BLaER1 treated with 17β-estradiol and CSF1 and Interleukin-3, amounts not matched to agents 10 nM and 100 nM (cell line): ENCODE measurements around the gene CACNB2.
"Not testable (repeated sequence)": the region's sequence is repeated elsewhere in the genome, so short reads cannot be mapped to it uniquely, and the experiment has no call there.

Experiments
- H3K27ac ChIP-seq, 11 experiments: shearing (Covaris generic); formaldehyde crosslinking; 2 replicates each; pipeline ENCODE4 v1.8.1; 2022
- H3K27me3 ChIP-seq, 11 experiments: shearing (Covaris generic); formaldehyde crosslinking; 2 replicates each; pipeline ENCODE4 v1.8.1; 2022
- H3K36me3 ChIP-seq, 11 experiments: shearing (Covaris generic); formaldehyde crosslinking; 2 replicates each; pipeline ENCODE4 v1.8.1; 2022
- H3K4me1 ChIP-seq, 10 experiments: shearing (Covaris generic); formaldehyde crosslinking; 2 replicates each; pipeline ENCODE4 v1.8.1; 2022
- H3K4me2 ChIP-seq, 11 experiments: shearing (Covaris generic); formaldehyde crosslinking; 2 replicates each; pipeline ENCODE4 v1.8.1; 2022
- H3K4me3 ChIP-seq, 10 experiments: shearing (Covaris generic); formaldehyde crosslinking; 2 replicates each; pipeline ENCODE4 v1.8.1; 2022
- H3K9ac ChIP-seq, 11 experiments: shearing (Covaris generic); formaldehyde crosslinking; 2 replicates each; pipeline ENCODE4 v1.8.1; 2022
- H3K9me3 ChIP-seq, 11 experiments: shearing (Covaris generic); formaldehyde crosslinking; replicated peaks in 1 of 11; 2 replicates each; pipeline ENCODE4 v1.8.1; 2022
- H4K20me1 ChIP-seq, 11 experiments: shearing (Covaris generic); formaldehyde crosslinking; 2 replicates each; pipeline ENCODE4 v1.8.1; 2022
- Cebpa-rat ChIP-seq, 11 experiments: shearing (Covaris generic); IDR thresholded peaks; 2 replicates each; pipeline ENCODE4 v1.8.1; 2022

The CACNB2 gene

DNA sequence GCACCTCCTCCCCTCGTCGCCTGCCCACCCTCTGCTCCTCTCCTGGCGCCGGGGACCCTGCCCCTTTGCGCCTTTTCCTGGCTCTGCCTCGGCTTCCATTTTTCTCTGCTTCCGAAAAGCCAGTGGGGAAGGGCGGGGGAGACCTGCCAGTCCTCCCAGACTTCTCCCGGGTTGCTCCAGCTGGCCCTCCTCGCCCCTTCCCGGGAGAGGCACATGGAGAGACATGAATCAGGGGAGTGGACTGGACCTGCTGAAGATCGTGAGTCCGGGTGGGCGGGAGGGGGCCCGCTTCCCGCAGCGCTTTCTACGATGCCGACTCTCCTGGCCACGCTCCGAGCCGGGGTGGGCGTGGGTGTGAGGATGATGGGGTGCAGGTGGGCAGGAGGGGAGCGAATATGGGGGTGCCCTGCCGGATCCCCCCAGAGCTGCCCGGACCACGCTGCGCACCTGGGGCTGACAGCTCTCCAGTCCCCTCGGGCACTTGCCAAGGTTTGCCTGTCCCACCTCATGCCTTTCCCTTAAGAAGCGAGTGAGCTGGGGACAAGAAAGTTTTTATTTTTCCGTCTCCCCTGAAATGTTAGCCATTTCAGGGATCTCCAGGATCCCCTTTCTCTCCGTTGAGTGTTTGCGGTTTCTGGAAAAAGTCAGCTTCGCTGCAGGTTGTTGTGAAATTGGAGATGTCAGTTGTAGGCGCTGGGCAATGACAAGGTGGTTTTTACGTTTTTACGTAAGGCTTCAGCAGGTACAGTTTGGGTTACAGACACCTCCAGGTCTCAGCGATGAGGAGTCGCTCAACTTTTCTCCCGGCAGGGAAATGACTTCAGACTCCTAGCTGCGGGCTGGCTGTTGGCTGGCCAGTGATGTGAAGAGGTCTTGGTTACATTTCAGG, 977 bp downstream of the CACNB2 start:
- Histone ChIP-seq H3K27ac (no peak overlapping the region), H3K9ac (no peak overlapping the region), H3K4me2 (peak overlapping the region in 6 of 11 experiments; percentile 15 to 41 (median 25); a peak in 6 of 22 replicates), H3K9me3 (peaks cover 17 to 31% (median 26%) of the 10 kb centered on the region in 11 experiments), H4K20me1 (no peaks in the 10 kb centered on the region), H3K36me3 (no peaks in the 10 kb centered on the region; a peak in 1 of 22 replicates), H3K4me3 (peak overlapping the region in 5 of 10 experiments; percentile 19 to 54 (median 38); a peak in 8 of 20 replicates), H3K27me3 (peaks cover 30 to 50% (median 41%) of the 10 kb centered on the region in 11 experiments), H3K4me1 (peaks cover 0 to 11% (median 0%) of the 10 kb centered on the region in 10 experiments; a peak in 9 of 20 replicates)
- no peak for TF ChIP-seq Cebpa-rat (IDR thresholded peaks at IDR 0.05)

- Histone ChIP-seq H3K9ac (no peak overlapping the region), H3K36me3 (no peaks in the 10 kb centered on the region; a peak in 1 of 22 replicates), H3K4me3 (no peak overlapping the region), H3K4me1 (peaks cover 0 to 11% (median 0%) of the 10 kb centered on the region in 10 experiments; a peak in 9 of 20 replicates), H3K27me3 (peaks cover 30 to 50% (median 41%) of the 10 kb centered on the region in 11 experiments), H3K4me2 (no peak overlapping the region), H3K27ac (no peak overlapping the region), H3K9me3 (peaks cover 17 to 31% (median 26%) of the 10 kb centered on the region in 11 experiments), H4K20me1 (no peaks in the 10 kb centered on the region)
- TF ChIP-seq Cebpa-rat (IDR thresholded peaks at IDR 0.05), result no peak
These were observed 1.9 kb downstream of the CACNB2 start for GRCh38 chr10:18142151-18142550.

- no peak overlapping the region for H3K9ac ChIP-seq
- peaks cover 0 to 11% (median 0%) of the 10 kb centered on the region in 10 experiments; a peak in 9 of 20 replicates for H3K4me1 ChIP-seq
- H3K27ac ChIP-seq, result peak overlapping the region in 1 of 11 experiments; percentile 38; a peak in 1 of 22 replicates
- no peak overlapping the region for H3K4me3 ChIP-seq
- peaks cover 25 to 41% (median 35%) of the 10 kb centered on the region in 11 experiments for H3K27me3 ChIP-seq
- no peaks in the 10 kb centered on the region for H4K20me1 ChIP-seq
- H3K9me3 ChIP-seq, result peaks cover 16 to 26% (median 21%) of the 10 kb centered on the region in 11 experiments
- no peak overlapping the region; a peak in 1 of 22 replicates for H3K4me2 ChIP-seq
- no peaks in the 10 kb centered on the region; a peak in 1 of 22 replicates for H3K36me3 ChIP-seq
- TF ChIP-seq Cebpa-rat (IDR thresholded peaks at IDR 0.05), result no peak
These were observed 4.2 kb downstream of the CACNB2 start for GRCh38 chr10:18144396-18144795.

- peaks cover 20 to 36% (median 30%) of the 10 kb centered on the region in 11 experiments for H3K27me3 ChIP-seq
- no peak overlapping the region for H3K9ac ChIP-seq
- no peak for TF ChIP-seq Cebpa-rat (IDR thresholded peaks at IDR 0.05)
- H3K4me1 ChIP-seq, result peaks cover 0 to 11% (median 0%) of the 10 kb centered on the region in 10 experiments; a peak in 9 of 20 replicates
- peak overlapping the region in 6 of 11 experiments; percentile 9 to 48 (median 22); a peak in 8 of 22 replicates for H3K4me2 ChIP-seq
- H3K9me3 ChIP-seq, result peaks cover 10 to 21% (median 16%) of the 10 kb centered on the region in 11 experiments
- H3K27ac ChIP-seq, result peak overlapping the region in 1 of 11 experiments; percentile 38; a peak in 1 of 22 replicates
- no peaks in the 10 kb centered on the region for H4K20me1 ChIP-seq
- no peaks in the 10 kb centered on the region; a peak in 1 of 22 replicates for H3K36me3 ChIP-seq
- no peak overlapping the region for H3K4me3 ChIP-seq
These were observed 4.7 kb downstream of the CACNB2 start for GRCh38 chr10:18144928-18145327.

GRCh38 chr10:18145652-18146051, 5.4 kb downstream of the CACNB2 start:
- no peak overlapping the region for H3K4me3 ChIP-seq
- H3K27ac ChIP-seq, result peak overlapping the region in 1 of 11 experiments; percentile 38; a peak in 1 of 22 replicates
- H3K4me1 ChIP-seq, result peaks cover 0 to 11% (median 0%) of the 10 kb centered on the region in 10 experiments; a peak in 9 of 20 replicates
- no peaks in the 10 kb centered on the region for H3K36me3 ChIP-seq
- H3K9ac ChIP-seq, result no peak overlapping the region
- H3K4me2 ChIP-seq, result 0 out of 22 replicates have a peak overlapping the region, but pooled peaks of 1 of the 11 experiments have one; percentile 48
- H4K20me1 ChIP-seq, result no peaks in the 10 kb centered on the region
- peaks cover 3 to 13% (median 9%) of the 10 kb centered on the region in 11 experiments for H3K9me3 ChIP-seq
- peaks cover 12 to 29% (median 22%) of the 10 kb centered on the region in 11 experiments for H3K27me3 ChIP-seq
- no peak for TF ChIP-seq Cebpa-rat (IDR thresholded peaks at IDR 0.05)

- Histone ChIP-seq H3K27me3 (no peaks in the 10 kb centered on the region), H3K36me3 (no peaks in the 10 kb centered on the region), H3K4me3 (no peak overlapping the region), H3K9ac (no peak overlapping the region), H4K20me1 (no peaks in the 10 kb centered on the region), H3K4me1 (peaks cover 0 to 11% (median 0%) of the 10 kb centered on the region in 10 experiments; a peak in 9 of 20 replicates), H3K4me2 (no peak overlapping the region), H3K9me3 (no peaks in the 10 kb centered on the region), H3K27ac (no peak overlapping the region)
- TF ChIP-seq Cebpa-rat (IDR thresholded peaks at IDR 0.05), result no peak
These were observed 9.1 kb downstream of the CACNB2 start for GRCh38 chr10:18149196-18149800.

- H3K27ac ChIP-seq, result no peak overlapping the region
- H3K27me3 ChIP-seq, result no peaks in the 10 kb centered on the region
- H3K9ac ChIP-seq, result no peak overlapping the region
- no peak overlapping the region for H3K4me2 ChIP-seq
- H4K20me1 ChIP-seq, result no peaks in the 10 kb centered on the region
- H3K36me3 ChIP-seq, result no peaks in the 10 kb centered on the region
- H3K4me3 ChIP-seq, result no peak overlapping the region
- H3K9me3 ChIP-seq, result no peaks in the 10 kb centered on the region
- H3K4me1 ChIP-seq, result no peaks in the 10 kb centered on the region
- no peak for TF ChIP-seq Cebpa-rat (IDR thresholded peaks at IDR 0.05)
These were observed 11.2 kb downstream of the CACNB2 start for GRCh38 chr10:18151356-18151890.

DNA sequence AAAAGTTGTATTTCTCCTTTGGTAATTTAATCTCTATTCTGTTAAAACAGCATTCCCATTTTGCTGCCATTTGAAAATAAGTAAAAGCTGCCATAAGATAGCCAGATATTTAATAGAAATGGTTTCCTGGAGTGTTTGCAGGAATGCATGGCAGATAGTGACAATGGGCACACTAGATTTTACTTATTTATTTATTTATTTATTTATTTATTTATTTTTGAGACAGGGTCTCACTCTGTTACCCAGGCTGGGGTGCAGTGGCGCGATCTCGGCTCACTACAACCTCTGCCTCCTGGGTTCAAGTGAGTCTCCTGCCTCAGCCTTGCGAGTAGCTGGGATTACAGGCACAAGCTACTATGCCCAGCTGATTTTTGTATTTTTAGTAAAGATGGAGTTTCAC, 13.2 kb downstream of the CACNB2 start:
- not testable (repeated sequence) for H3K9ac ChIP-seq, H3K4me1 ChIP-seq, H3K36me3 ChIP-seq, H3K27me3 ChIP-seq, H3K9me3 ChIP-seq, H4K20me1 ChIP-seq, H3K4me2 ChIP-seq, H3K27ac ChIP-seq, H3K4me3 ChIP-seq

DNA sequence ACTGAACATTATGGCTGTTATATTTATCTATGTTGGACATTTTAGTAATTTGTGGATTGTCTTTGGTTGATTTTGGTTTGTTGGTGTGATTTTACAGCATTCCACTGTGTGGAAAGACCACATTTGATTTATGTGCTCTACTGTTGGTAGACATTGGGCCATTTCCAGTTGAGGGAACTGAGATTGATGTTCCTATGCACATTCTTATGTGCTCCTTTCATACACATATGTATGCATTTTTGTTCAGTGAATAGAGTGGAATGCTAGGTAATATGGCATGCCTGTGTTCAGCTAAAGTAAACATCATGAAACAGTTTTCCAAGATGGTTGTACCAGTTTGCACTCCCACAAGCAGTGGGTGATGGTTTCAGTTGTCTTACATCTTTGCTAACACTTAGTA, 15.1 kb downstream of the CACNB2 start:
- Histone ChIP-seq H3K4me1 (no peaks in the 10 kb centered on the region), H3K4me2 (no peak overlapping the region), H3K9ac (no peak overlapping the region), H4K20me1 (no peaks in the 10 kb centered on the region), H3K4me3 (no peak overlapping the region), H3K36me3 (no peaks in the 10 kb centered on the region), H3K27ac (no peak overlapping the region), H3K9me3 (no peaks in the 10 kb centered on the region), H3K27me3 (no peaks in the 10 kb centered on the region)
- no peak for TF ChIP-seq Cebpa-rat (IDR thresholded peaks at IDR 0.05)
